ENCODE measurements around the gene SNED1. TPM values are rescaled to one million over a fixed set of nuclear protein-coding genes. Genes with fewer than 3 reads are reported as not detected.

Gene SNED1
- total and polyA plus RNA-seq, 2 donors: 3.2 to 7.1 TPM

DNA sequence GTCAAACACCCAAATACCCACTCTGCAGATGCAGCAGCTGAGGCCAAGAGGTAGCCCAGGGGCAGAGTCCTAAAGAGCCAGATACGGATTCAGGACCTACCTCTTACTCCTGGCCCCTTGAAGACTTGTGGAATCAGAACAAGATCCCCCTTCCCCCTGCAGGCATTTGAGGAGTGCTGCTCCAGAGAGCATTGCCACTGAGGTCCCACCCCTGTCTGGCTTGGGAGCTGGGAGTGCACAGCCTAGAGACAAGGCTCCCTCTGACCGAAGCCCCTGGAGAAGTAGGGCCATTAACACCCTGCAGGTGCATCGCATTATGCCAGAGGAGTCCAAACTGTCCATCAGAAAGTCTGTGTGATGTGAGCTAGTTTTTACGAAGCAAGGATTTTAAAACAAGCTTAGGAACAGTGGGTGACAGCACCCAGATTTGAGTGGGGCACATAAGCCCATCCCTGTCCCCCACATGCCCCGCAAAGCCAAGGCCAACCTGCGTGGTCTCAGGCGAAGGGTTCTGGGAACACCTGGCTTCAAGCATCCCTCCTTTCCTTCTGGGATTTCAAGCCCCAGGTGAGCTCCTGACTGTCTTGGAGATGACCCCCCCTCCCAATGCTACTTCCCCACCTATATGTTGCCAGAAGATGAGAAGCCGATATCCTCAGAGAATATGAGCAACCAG, 55.3 kb downstream of the SNED1 start:
- Histone ChIP-seq H3K27me3 (ENCODE audit: control insufficient read depth in 2 of 2, insufficient read depth in 1 of 2, low read length in 1 of 2) (peaks cover 0 to 11% of the 10 kb centered on the region in 2 donors), H3K9me3 (ENCODE audit: control insufficient read depth in 2 of 2, insufficient read depth in 1 of 2, low read length in 1 of 2) (no peaks in the 10 kb centered on the region), H3K4me1 (ENCODE audit: control insufficient read depth in 2 of 2, insufficient read depth in 2 of 2, low read length in 2 of 2) (no peaks in the 10 kb centered on the region), H3K27ac (ENCODE audit: low read depth in 1 of 2, low read length in 1 of 2) (no peak overlapping the region), H3K4me3 (ENCODE audit: low read length in 2 of 2) (no peak overlapping the region), H3K36me3 (ENCODE audit: control insufficient read depth in 2 of 2, insufficient read depth in 2 of 2, low read length in 1 of 2) (peaks cover 0 to 10% of the 10 kb centered on the region in 2 donors)
- WGBS: 98% methylated on average over 8 of the region's 8 CpGs
- no peak for DNase-seq (ENCODE audit: low read depth in 6 of 9, low spot score in 9 of 9)

DNA sequence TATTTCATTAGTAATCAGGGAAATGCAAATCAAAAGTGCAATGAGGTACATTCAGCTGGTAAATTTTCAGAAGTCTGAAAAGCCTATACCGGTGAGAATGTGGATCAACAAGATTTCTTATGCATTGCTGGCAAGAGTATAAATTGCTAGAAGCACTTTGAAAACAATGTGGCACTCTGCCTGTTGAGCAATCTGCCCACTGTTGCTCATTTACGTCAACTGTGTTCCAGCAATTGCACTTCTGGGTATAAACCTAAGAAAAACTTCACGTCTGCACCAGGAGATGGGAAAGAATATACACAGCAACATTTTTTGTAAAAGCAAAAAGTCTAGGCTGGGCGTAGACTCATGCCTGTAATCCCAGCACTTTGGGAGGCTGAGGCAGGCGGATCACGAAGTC, 62.9 kb downstream of the SNED1 start:
- 93% methylated on average over 6 of the region's 6 CpGs for WGBS
- Histone ChIP-seq H3K27ac (ENCODE audit: low read depth in 1 of 2, low read length in 1 of 2) (no peak overlapping the region), H3K4me3 (ENCODE audit: low read length in 2 of 2) (no peak overlapping the region), H3K27me3 (ENCODE audit: control insufficient read depth in 2 of 2, insufficient read depth in 1 of 2, low read length in 1 of 2) (peaks cover 0 to 37% of the 10 kb centered on the region in 2 donors), H3K4me1 (ENCODE audit: control insufficient read depth in 2 of 2, insufficient read depth in 2 of 2, low read length in 2 of 2) (no peaks in the 10 kb centered on the region), H3K36me3 (ENCODE audit: control insufficient read depth in 2 of 2, insufficient read depth in 2 of 2, low read length in 1 of 2) (no peaks in the 10 kb centered on the region), H3K9me3 (ENCODE audit: control insufficient read depth in 2 of 2, insufficient read depth in 1 of 2, low read length in 1 of 2) (peaks cover 0 to 3% of the 10 kb centered on the region in 2 donors)
- DNase-seq (ENCODE audit: low read depth in 6 of 9, low spot score in 9 of 9): no peak

DNA sequence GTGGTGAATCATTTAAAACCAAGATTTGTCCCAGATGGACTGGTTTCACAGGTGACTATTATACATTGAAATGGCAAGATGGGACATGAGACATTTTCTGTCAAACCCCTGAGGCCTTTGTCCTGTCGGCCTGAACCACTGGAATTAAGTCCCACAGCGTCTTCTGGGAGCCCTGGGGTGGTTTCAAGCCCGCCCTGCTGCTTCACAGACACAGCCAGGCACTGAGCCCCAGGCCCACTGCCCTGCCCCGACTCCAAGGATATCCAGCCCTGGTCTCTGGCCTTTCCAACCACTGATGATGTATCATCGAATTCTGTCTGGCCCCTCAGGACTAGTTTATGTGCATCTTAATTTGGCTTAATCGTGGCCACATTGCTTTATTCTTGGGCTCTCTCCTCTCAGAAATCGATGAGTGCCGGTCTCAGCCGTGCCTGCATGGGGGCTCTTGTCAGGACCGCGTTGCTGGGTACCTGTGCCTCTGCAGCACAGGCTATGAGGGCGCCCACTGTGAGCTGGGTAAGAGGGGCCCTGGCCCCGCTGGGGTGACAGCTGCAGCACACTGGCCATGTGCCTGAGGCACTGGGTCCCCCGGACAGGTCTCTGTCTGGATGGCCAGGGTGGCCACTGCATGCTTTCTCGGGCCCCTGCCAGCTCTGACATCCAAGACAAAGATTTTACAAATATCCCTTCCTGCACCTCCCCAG, 64.1 kb downstream of the SNED1 start:
- H3K9me3 ChIP-seq (ENCODE audit: control insufficient read depth in 2 of 2, insufficient read depth in 1 of 2, low read length in 1 of 2): peaks cover 0 to 3% of the 10 kb centered on the region in 2 donors
- H3K27ac ChIP-seq (ENCODE audit: low read depth in 1 of 2, low read length in 1 of 2): no peak overlapping the region
- no peaks in the 10 kb centered on the region for H3K36me3 ChIP-seq (ENCODE audit: control insufficient read depth in 2 of 2, insufficient read depth in 2 of 2, low read length in 1 of 2)
- no peak overlapping the region for H3K4me3 ChIP-seq (ENCODE audit: low read length in 2 of 2)
- H3K27me3 ChIP-seq (ENCODE audit: control insufficient read depth in 2 of 2, insufficient read depth in 1 of 2, low read length in 1 of 2): peaks cover 0 to 41% of the 10 kb centered on the region in 2 donors
- WGBS: 96% methylated on average over 15 of the region's 15 CpGs
- no peak for DNase-seq (ENCODE audit: low read depth in 6 of 9, low spot score in 9 of 9)
- H3K4me1 ChIP-seq (ENCODE audit: control insufficient read depth in 2 of 2, insufficient read depth in 2 of 2, low read length in 2 of 2): no peaks in the 10 kb centered on the region

DNA sequence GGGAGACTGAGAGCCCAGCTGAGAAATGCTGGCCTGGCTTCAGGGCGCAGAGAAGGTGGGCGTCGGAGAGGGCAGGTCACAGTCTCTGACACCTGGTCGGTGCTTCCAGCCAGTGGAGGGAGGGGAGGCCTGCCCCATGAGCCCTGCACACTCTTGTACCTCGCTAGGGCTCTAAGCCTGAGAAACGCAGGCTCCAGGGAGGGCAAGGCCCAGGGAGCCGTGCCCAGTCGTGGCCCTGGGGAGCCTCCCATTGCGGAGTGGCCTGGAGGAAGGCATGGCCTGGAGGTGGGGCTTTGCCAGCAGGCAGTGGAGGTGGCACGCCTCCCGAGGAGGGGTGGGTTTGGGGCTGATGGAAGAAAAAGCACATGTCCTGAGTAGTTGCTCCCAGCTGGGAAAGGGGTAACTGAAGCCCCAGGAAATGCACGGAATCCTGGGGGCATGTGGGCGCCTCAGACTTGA, 64.7 kb downstream of the SNED1 start:
- H3K36me3 ChIP-seq (ENCODE audit: control insufficient read depth in 2 of 2, insufficient read depth in 2 of 2, low read length in 1 of 2): no peaks in the 10 kb centered on the region
- DNase-seq (ENCODE audit: low read depth in 6 of 9, low spot score in 9 of 9): no peak
- 83% methylated on average over 13 of the region's 13 CpGs for WGBS
- H3K27ac ChIP-seq (ENCODE audit: low read depth in 1 of 2, low read length in 1 of 2): no peak overlapping the region
- H3K27me3 ChIP-seq (ENCODE audit: control insufficient read depth in 2 of 2, insufficient read depth in 1 of 2, low read length in 1 of 2): peaks cover 0 to 41% of the 10 kb centered on the region in 2 donors
- H3K9me3 ChIP-seq (ENCODE audit: control insufficient read depth in 2 of 2, insufficient read depth in 1 of 2, low read length in 1 of 2): peaks cover 0 to 3% of the 10 kb centered on the region in 2 donors
- H3K4me3 ChIP-seq (ENCODE audit: low read length in 2 of 2): no peak overlapping the region
- no peaks in the 10 kb centered on the region for H3K4me1 ChIP-seq (ENCODE audit: control insufficient read depth in 2 of 2, insufficient read depth in 2 of 2, low read length in 2 of 2)

DNA sequence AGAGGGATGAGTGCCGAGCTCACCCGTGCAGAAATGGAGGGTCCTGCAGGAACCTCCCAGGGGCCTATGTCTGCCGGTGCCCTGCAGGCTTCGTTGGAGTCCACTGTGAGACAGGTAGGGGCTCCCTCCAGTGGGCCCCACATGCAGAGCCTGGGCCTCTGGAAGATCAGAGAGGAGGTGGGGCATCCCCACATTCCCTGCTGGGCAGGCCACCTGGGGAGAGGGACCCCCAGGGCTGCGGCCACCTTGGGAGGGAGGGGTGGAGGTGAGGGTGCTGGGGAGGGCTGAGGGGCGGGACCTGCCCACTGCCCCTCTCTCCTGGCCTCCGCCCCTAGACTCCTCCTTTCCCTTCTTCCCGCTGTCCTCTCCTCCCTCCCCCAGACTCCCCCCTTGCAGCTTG, 65.2 kb downstream of the SNED1 start:
- no peak overlapping the region for H3K27ac ChIP-seq (ENCODE audit: low read depth in 1 of 2, low read length in 1 of 2)
- DNase-seq (ENCODE audit: low read depth in 6 of 9, low spot score in 9 of 9): peak in 1 of 9 donors; percentile 27
- WGBS: 42% methylated on average over 8 of the region's 8 CpGs
- no peaks in the 10 kb centered on the region for H3K36me3 ChIP-seq (ENCODE audit: control insufficient read depth in 2 of 2, insufficient read depth in 2 of 2, low read length in 1 of 2)
- peak overlapping the region in 1 of 2 donors; percentile 20 for H3K4me3 ChIP-seq (ENCODE audit: low read length in 2 of 2)
- peaks cover 0 to 3% of the 10 kb centered on the region in 2 donors for H3K9me3 ChIP-seq (ENCODE audit: control insufficient read depth in 2 of 2, insufficient read depth in 1 of 2, low read length in 1 of 2)
- H3K4me1 ChIP-seq (ENCODE audit: control insufficient read depth in 2 of 2, insufficient read depth in 2 of 2, low read length in 2 of 2): no peaks in the 10 kb centered on the region
- peaks cover 0 to 44% of the 10 kb centered on the region in 2 donors for H3K27me3 ChIP-seq (ENCODE audit: control insufficient read depth in 2 of 2, insufficient read depth in 1 of 2, low read length in 1 of 2)

DNA sequence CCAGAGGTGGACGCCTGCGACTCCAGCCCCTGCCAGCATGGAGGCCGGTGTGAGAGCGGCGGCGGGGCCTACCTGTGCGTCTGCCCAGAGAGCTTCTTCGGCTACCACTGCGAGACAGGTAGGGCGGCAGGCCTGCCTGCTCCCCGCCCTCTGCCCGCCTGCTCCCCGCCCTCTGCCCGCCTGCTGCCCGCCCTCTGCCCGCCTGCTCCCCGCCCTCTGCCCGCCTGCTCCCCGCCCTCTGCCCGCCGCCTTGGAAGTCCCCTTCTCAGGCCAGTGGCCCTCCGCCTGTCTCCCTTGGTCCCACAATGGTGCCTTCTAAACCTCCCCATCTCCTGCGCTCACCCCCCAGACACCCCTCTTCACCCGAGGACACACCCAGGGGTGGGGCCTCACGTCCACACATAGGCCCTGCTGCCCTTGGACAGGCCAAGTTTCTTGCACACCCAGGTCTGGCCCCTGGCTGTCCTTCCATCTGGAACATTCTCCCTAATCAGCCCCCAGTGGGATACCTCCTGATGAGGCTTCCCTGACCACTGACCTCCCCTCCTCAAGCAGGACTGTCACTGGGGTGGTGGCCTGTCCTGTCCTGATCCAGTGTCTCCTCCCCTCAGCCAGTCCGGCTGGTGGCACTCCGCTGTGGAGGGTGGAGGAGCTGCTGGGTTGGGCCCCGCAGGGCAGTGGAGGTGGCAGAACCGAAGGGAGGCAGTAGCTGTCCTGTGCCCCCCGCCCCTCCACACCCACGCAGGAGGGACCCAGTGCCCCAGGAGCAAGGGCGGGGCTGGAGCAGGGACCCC, 65.8 kb downstream of the SNED1 start:
- Histone ChIP-seq H3K4me1 (ENCODE audit: control insufficient read depth in 2 of 2, insufficient read depth in 2 of 2, low read length in 2 of 2) (no peaks in the 10 kb centered on the region), H3K4me3 (ENCODE audit: low read length in 2 of 2) (peak overlapping the region in 1 of 2 donors; percentile 20), H3K27me3 (ENCODE audit: control insufficient read depth in 2 of 2, insufficient read depth in 1 of 2, low read length in 1 of 2) (peaks cover 0 to 46% of the 10 kb centered on the region in 2 donors), H3K36me3 (ENCODE audit: control insufficient read depth in 2 of 2, insufficient read depth in 2 of 2, low read length in 1 of 2) (no peaks in the 10 kb centered on the region), H3K27ac (ENCODE audit: low read depth in 1 of 2, low read length in 1 of 2) (no peak overlapping the region), H3K9me3 (ENCODE audit: control insufficient read depth in 2 of 2, insufficient read depth in 1 of 2, low read length in 1 of 2) (peaks cover 0 to 3% of the 10 kb centered on the region in 2 donors)
- no peak for DNase-seq (ENCODE audit: low read depth in 6 of 9, low spot score in 9 of 9)
- 39% methylated on average over 32 of the region's 32 CpGs for WGBS

DNA sequence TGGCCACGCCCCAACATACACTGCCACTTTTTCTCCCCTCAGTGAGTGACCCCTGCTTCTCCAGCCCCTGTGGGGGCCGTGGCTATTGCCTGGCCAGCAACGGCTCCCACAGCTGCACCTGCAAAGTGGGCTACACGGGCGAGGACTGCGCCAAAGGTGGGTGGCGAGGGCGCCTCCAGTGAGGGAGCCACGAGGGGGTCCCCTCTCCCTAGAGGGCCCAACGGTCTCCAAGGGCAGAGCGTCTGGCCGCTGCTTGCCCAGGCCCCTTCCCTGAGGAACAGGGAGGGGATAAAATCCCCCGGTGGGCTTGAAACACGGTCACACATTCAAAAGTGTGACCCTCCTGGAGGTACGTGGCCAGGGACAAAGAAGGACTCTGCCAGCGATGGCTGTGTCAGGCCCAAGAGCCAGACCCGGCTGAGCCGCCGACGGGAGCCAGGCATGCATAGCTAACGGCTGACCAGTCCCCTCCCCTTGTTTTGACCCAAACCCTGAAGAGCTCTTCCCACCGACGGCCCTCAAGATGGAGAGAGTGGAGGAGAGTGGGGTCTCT, 66.5 kb downstream of the SNED1 start:
- no peak overlapping the region for H3K4me3 ChIP-seq (ENCODE audit: low read length in 2 of 2)
- no peaks in the 10 kb centered on the region for H3K36me3 ChIP-seq (ENCODE audit: control insufficient read depth in 2 of 2, insufficient read depth in 2 of 2, low read length in 1 of 2)
- peaks cover 0 to 3% of the 10 kb centered on the region in 2 donors for H3K9me3 ChIP-seq (ENCODE audit: control insufficient read depth in 2 of 2, insufficient read depth in 1 of 2, low read length in 1 of 2)
- no peak for DNase-seq (ENCODE audit: low read depth in 6 of 9, low spot score in 9 of 9)
- H3K27ac ChIP-seq (ENCODE audit: low read depth in 1 of 2, low read length in 1 of 2): no peak overlapping the region
- 92% methylated on average over 23 of the region's 23 CpGs for WGBS
- peaks cover 0 to 53% of the 10 kb centered on the region in 2 donors for H3K27me3 ChIP-seq (ENCODE audit: control insufficient read depth in 2 of 2, insufficient read depth in 1 of 2, low read length in 1 of 2)
- no peaks in the 10 kb centered on the region for H3K4me1 ChIP-seq (ENCODE audit: control insufficient read depth in 2 of 2, insufficient read depth in 2 of 2, low read length in 2 of 2)

DNA sequence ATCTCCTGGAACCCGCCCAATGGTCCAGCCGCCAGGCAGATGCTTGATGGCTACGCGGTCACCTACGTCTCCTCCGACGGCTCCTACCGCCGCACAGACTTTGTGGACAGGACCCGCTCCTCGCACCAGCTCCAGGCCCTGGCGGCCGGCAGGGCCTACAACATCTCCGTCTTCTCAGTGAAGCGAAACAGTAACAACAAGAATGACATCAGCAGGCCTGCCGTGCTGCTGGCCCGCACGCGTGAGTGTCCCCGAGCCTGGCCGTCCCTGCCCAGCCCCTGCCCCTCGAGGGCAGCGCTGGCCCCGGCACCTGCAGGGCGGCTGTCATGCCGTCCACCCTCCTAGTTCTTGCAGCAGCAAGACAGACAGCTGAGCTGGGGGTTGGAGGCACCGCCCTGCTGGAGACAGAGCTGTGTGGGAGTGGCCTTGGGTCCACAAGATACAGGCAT, 67.0 kb downstream of the SNED1 start:
- Histone ChIP-seq H3K4me1 (ENCODE audit: control insufficient read depth in 2 of 2, insufficient read depth in 2 of 2, low read length in 2 of 2) (no peaks in the 10 kb centered on the region), H3K36me3 (ENCODE audit: control insufficient read depth in 2 of 2, insufficient read depth in 2 of 2, low read length in 1 of 2) (no peaks in the 10 kb centered on the region), H3K27ac (ENCODE audit: low read depth in 1 of 2, low read length in 1 of 2) (no peak overlapping the region), H3K4me3 (ENCODE audit: low read length in 2 of 2) (no peak overlapping the region), H3K27me3 (ENCODE audit: control insufficient read depth in 2 of 2, insufficient read depth in 1 of 2, low read length in 1 of 2) (peaks cover 0 to 57% of the 10 kb centered on the region in 2 donors), H3K9me3 (ENCODE audit: control insufficient read depth in 2 of 2, insufficient read depth in 1 of 2, low read length in 1 of 2) (peaks cover 0 to 3% of the 10 kb centered on the region in 2 donors)
- 94% methylated on average over 27 of the region's 27 CpGs for WGBS
- no peak for DNase-seq (ENCODE audit: low read depth in 6 of 9, low spot score in 9 of 9)
